ENCODE data around the gene KIF12. TPM values are rescaled to one million over a fixed set of nuclear protein-coding genes. Genes with fewer than 3 reads are reported as not detected.
"Not testable (repeated sequence)": the region's sequence is repeated elsewhere in the genome, so short reads cannot be mapped to it uniquely, and the experiment has no call there.

Gene KIF12
- not detected in 2 replicates for total RNA-seq (2014; rRNA removed; shearing (Covaris generic))
- 0.08 and 0.16 TPM in 2 replicates for polyA plus RNA-seq (2014; cell fraction: nucleus; rRNA removed)

DNA sequence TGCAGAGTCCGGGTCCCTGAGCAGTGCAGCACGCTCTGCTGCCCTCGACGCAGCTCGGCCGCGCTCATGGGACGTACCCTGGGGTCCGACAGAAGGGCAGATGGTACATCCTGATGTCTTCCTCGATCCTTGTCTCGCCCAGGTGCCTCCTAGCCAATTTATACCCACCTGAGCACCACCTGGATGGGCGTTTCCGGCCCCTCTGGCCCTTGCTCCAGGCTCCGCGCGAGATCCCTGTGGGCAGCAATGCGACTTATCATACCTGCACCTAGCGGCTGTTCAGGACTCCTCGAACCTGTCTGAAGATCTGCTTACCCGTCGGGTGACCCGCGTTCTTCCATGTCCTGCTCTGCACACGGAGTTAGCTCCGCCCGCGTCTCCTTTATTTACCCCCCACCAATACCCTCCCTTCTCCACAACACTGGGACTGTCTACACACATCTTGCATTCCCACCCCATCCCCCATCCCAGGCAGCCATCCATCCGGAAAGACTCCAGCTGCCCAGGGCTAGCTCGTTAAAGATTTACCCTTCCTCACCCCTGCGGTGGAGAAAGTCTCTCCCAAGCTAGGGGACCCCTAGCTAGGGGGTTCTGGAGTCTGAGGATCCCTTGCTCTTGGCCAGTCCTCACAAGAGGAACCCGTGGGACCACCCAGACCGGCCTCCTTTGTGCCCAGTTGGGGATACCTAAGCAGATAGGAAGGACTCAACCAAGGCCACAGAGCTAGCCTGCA is at the start of gene KIF12:
KIF12 (minus strand) TSS at position 357 of the 733 bp plus-strand sequence; CDS start at position 341, 16 bp downstream.
- no peak for DNase-seq (ENCODE audit: extremely low read depth, low read depth)

DNA sequence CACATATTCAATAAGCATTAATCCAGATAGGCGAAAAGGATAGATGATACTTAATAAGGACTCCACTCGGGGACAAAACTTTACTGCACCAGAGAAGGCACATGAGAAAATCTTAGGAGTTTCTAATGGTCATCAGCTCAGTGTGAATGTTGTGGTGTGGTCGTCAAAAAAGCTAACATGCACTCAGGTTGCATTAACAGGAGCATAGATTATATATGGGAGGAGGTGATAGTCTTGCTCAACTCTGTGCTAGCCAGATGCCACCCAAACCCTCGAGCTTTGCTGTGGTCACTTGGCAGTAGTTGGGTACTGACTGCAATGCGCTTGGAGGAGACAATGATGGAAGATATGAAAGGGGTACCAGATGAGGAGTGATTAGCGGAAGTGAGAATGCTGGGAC is 47.6 kb upstream of the KIF12 start:
- no peak for DNase-seq (ENCODE audit: extremely low read depth, low read depth)

DNA sequence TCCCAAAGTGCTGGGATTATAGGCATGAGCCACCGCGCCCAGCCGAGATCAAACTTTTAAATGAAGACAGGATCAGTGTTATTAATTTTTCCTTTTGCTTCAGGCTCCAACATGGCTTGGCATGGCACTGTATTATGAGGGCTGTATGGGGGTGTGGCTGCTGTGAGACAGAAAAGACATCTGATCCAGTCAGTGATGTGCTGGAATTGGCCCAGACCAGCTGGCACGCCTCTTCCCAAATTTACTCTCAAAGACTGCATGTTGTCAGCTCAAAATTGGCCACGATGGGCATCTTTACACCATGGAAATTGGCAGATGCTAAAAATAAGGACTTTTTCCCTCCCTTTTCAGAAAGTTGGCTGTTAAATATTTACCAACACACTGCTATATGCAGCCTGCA is 44.1 kb upstream of the KIF12 start:
- DNase-seq (ENCODE audit: extremely low read depth, low read depth) = no peak

DNA sequence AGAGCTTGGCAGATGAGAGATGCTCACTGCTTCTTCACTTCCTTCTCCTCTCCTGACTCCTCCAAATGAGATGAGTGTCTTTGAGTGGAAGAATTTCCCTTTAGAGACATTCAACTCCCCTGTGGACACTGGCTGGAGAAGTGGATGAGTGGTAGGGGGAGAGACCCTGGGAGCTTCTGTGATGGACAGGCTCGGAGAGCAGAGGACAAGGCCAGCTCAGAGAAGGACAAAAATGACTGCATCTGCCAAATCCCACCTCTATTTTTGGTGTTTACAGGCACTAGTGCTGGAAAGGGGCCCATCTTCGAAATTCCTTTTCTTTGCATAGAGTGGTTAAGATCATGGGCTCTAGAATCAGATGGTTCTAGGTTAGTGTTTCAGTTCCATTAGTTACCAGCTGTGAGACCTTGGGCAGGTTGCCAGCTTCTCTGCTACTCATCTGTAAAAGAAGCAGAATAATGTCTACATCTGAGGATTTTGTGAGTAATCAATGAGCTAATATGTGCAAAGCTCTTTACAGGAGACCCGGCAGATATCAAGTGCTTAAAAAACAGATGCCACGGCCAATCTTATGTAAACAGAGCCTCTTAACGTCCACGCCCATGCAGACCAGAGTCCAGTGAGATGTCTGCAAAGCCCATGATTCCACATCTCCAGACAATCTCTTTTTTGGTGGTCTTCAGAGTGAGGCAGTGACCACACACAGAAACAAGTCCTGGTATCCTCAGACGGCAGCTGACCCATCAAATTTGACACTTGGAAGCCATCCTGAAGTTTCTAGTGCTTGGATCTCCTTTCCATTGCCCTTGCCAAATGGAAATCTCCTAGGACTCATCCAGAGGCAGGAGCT is 42.7 kb upstream of the KIF12 start:
- no peak for DNase-seq (ENCODE audit: extremely low read depth, low read depth)

DNA sequence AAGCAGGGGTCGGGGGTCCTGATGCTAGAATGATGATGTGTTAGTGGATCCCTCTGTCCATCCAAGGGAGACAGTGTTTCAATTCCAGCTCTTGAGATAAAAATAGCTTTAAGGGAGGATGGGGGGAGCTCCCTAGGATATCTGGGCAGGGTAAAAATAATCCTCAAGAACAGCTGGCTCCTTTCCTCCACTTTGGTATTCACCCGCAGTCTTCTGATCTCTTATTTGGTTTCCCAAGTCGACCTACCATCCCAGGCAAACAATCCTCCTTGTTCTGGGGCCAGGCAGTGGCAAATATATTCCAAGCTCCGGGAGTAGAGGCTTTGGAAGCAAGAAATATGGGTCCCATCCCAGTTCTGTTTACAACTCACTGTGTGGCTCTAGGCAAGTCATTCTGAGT is 41.8 kb upstream of the KIF12 start:
- DNase-seq (ENCODE audit: extremely low read depth, low read depth) = no peak

DNA sequence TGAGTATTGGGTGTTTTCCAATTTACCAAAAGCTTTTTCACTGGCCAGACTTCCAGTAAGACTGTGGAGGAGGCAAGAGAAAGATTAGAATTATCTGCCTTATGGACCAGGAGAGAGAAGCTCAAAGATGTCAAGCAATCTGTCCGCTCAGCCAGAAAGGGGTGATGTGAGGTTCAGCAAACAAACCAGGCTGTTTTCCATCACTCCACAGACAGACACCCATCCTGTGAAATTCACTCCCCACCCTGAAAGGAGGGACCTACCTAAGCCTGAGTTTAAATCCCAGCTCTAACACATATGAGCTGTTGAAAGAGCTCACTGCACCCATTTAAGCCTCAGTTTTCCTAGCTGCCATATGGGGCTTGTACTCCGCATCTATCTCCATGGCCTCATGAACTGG is 41.3 kb upstream of the KIF12 start:
- no peak for DNase-seq (ENCODE audit: extremely low read depth, low read depth)

DNA sequence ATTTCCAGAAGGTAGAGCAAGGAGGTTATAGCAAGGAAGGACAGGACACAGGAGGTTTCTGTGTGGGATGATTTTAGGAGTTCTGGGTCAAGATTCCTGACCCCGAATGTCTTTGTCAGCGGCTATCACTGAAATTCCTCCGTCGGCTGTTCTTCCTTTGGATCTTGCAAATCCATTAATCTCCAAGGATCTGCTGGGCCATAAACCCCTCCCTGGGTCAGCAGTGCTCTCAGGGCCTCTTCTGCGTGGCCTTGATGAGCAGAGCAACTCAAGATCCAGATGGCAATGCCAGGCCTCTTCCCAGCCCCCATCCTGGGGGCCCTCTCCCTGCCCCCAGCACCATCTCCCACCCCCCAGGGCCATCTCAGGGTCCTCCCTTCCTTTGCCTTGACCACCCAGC is 40.0 kb upstream of the KIF12 start:
- DNase-seq (ENCODE audit: extremely low read depth, low read depth) = no peak

DNA sequence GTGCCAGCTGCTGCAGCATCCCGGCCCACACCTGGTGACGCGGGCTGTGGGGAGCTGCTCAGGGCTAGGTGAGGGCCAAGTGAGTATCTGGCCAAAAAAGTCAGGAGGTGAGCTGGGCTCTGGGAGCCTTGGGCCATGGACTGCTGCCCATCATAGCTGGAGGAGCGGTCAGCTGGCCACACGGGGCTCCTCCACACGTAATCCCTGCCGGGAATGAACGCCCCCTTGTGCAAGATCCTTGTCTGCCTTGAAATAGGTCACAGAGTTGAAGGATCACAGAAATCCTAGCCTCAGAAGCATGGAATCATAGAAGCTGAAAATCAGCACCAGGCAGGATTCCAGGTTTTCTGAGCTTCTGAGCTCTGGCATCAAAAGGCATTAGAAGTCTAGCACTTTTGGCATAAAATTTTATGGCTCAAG is 39.5 kb upstream of the KIF12 start:
- no peak for DNase-seq (ENCODE audit: extremely low read depth, low read depth)

DNA sequence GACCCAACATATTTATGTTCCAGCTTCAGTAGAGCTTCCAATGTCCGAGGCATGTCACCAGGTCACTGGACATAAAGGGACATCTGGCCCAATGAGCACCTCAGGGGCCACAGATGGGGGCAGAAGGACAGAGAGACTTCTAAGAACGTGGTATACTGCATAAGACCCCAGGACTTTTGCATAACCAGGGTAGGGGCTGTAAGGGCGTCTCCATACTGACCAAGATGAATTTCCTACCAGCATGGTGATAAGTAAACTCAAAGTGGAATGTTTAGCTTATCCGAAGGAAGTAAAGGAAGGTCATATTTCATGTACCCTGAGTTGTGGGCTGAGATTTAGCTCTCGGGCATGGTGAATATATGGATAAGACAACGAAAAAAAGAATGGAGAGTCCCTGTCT is 38.7 kb upstream of the KIF12 start:
- DNase-seq (ENCODE audit: extremely low read depth, low read depth) = no peak

DNA sequence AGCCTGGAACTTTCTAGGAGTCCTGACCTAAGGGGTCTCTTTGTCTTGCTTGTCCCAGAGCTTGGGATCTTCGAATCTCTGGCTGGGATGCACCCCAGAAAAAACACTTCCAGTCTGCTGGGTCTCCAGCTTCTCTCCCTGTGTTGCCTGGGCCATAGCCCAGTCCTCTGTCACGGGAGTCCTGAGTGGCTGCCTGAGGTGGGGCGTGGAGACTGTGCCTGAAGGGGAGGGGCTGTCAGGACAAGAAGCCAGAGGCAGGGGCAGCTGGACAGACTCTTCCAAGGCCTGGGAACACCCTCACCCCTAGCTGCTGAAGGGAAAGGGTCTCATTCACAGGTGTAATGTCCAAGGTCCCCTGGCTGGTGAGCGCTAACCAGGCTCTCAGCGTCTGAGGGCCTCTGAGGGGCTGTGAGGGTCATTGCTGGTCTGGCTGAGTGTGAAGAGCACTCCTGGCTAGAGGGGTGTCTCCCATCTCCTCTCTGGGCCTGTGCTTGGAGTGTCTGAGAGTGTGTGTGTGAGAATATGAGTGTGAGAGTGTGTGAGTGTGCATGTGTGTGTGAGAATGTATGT is 35.8 kb upstream of the KIF12 start:
- no peak for DNase-seq (ENCODE audit: extremely low read depth, low read depth)

DNA sequence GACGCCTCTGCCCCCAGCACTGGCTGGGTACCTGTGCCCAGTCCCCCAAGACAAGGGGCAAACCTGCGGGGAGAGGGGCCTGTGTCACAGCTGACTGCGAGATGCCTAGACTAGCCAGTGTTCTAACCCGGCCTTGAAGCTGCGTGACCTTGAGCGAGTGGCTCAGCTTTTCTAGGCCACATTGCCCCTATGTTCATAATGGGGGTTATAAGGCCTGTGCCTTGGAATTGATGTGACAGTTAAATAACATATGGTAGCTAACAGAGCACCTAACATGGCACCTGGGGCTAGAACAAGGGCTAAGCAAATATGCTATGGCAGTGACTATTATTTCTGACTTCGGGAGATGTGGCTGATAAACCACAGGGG is 33.4 kb upstream of the KIF12 start:
- no peak for DNase-seq (ENCODE audit: extremely low read depth, low read depth)

DNA sequence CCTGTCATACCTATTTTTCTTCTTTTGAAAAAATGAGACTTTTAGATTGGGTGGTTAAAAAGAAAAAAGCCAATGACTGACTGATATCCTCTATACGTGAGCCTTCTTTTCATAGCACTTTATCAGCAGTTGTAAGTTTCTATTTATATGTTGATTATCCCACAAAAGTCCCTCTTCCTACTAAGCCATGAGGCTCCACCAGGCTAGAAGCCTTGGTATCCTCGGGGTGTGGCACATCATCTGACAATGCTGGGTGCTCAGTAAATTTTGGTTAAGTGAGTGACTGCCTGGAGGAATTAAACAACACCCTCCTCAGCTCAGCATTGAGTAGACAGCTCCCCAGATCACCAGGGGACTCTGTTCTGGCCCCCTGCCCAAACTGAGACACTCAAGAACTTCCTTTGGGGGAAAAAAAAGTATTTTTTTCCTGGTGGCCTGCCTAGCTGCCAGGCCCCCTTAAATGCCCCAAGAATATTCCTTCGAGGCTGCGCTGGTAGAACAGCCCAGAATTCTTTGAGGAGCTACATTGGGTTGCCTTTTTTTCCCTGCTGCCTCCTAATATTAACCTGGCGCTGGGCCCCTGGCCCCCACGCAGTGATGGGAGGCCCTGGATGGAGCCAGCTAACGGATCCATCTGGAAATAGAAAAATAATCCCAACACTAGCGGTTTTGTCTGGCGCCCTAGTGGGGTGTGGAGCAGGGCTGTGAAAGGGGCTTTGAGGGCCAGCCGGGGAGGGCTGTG is 32.9 kb upstream of the KIF12 start:
- no peak for DNase-seq (ENCODE audit: extremely low read depth, low read depth)

DNA sequence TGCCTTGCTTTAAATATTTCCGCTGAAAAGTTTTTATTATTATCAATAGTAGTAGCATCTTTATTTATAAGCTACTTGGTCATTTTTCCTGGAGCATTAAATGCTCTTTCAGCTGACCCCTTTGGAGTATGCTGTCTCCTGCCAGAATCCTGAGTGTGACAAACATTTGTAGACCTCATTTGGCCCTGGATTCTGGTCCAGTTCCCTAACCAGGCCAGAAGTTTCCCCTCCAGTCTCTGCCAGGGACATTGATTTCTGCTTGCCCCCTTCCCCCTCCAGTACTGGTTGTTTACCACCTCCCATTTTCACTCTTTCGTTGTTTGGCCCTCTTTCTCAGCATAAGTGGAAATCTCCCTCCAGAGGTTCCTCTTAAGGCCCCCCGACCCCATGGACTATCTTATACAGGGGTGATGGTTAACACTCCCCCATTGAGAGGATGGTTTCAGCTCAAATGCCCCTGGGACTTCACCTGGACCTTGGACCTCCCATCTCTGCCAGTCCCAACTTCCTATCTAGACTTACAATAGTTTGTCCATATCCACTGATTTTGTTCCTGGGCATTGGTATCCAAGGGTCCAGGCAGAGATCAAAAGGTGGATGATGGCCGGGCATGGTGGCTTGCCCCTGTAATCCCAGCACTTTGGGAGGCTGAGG is 31.7 kb upstream of the KIF12 start:
- no peak for DNase-seq (ENCODE audit: extremely low read depth, low read depth)

DNA sequence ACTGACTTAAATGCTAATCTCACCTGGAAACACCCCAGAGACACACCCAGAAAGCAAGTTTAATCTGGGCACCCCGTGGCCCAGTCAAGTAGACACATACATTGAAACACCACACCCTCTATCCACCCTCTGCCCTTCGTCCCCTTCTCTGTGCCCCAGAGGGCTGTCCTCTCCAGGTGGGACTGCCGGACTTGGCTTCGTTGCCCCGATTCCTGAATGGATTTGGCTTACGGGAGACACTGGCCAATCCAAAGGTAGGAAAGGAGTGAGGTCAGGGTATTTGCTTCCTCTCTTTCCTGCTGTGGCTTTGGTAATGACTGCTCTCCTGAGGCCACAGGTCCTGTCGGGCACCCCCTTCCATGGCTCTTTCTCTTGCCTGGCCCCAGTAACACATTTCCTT is 31.0 kb upstream of the KIF12 start:
- no peak for DNase-seq (ENCODE audit: extremely low read depth, low read depth)

DNA sequence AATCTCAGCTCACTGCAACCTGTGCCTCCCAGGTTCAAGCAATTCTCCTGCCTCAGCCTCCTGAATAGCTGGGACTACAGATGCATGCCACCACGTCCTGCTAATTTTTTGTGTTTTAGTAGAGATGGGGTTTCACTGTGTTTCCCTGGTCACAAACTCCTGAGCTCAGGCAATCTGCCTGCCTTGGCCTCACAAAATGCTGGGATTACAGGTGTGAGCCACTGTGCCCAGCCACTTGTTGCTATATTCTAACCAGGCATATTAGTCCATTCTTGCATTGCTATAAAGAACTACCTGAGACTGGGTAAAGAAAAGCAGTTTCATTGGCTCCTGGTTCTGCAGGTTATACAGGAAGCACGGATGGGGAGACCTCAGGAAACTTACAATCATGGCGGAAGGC is 29.7 kb upstream of the KIF12 start:
- DNase-seq (ENCODE audit: extremely low read depth, low read depth) = not testable (repeated sequence)

DNA sequence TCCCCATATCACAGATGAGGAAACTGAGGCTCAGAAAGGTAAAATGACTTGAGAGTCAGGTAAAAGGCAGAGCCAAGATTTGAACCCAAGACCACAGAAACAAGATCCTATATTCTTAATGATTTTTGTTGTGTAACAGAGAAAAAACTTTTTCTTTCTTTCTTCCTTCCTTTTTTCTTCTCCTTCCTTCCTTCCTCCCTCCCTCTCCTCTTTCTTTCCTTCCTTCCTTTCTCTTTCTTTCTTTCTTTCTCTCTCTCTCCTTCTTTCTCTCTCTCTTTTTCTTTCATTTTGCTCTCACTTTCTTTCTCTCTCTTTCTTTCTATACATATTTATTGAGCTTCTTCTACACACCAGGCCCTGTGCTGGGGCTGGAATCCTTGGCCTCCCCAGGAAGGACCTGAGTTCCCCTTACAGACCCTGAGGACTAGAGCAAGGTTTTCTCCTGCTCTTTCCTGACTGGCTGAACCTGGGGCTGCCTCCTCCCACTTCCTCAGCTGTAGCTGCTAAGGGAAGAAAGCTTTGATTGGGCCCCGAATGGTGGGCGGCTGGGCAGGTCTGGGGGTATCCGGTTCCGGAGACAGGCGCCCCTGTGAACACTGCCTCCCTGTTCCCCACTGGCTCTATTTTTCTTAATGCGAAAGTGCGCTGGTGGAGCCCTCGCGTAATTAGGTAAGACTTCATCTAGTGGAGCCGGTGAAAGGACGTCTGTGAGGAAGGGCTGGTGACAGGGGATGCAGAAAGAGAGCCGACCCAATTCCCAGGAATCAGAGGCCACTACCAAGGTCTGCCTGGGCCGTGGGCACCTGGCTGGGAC is 27.4 kb upstream of the KIF12 start:
- DNase-seq (ENCODE audit: extremely low read depth, low read depth) = no peak

DNA sequence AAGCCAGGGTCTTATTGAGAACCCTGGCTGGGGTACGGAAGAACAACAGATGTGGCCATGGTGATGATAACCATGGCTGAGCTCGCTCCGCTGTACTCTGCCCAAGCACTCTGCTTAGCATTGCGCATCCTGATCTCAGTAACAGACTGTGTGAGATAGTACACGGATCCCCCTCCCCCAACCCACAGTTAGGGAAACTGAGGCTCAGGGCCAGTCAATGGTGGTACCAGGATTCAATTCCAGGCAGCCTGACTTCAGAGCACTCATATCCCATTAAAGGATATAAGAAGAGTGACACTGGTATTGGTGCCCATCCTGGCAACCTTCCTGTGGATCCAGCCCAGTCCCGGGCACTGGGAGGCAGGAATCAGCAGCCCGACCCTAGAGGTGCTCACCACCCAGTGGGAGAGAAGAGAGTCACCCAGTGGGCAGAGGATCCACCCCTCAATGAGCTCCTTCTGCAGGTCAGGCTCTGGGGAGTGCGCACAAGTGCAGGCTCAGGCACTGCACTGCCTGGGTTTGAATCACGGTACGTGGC is 26.5 kb upstream of the KIF12 start:
- DNase-seq (ENCODE audit: extremely low read depth, low read depth) = no peak

DNA sequence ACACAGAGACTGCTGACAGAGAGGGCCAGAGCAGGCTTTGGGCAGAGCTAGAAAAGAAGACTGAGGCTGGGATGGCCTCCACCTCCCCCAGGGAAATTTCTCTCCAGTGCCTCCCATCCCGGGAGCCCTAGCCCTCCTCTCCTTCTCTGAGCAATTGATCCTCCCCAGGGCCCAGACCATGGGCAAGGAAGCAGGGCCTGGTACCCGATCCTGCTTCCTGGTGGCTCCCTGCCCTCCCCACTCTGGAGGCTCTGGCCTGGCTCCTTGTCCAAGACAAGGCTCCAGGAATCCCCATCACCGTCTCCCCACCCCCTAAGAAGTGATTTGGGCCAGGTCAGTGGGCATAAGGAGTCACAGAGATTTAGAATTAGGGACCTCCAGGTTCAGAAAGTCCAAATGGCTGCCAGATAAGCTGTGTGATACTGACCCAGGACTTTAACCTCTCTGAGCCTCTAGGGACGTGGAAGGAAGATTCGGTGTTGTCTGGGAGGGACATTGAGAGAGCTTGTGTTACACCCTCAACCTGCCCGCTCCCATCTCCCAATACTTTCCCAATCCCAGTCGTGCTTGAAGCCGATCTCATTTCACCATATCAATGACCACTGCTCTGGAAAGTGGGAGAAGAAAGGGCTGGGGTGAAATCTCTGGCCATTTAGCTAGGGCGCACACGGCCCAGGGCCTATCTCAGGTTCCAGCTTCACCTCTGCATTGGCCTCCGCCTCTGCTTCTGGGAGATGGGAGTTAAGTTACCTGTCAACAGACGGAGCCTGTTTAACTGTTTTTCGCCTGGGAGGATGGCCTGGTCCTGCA is 25.8 kb upstream of the KIF12 start:
- DNase-seq (ENCODE audit: extremely low read depth, low read depth) = no peak

All from NCI-H460 (cell line).